Lower leg skin (tissue), 3 donors: Measurements from ENCODE around the gene BMP2K.

Experiments
- POLR2A ChIP-seq, 2 donors: fragments of 450-650 bp; IDR thresholded peaks; one replicate each; pipeline ENCODE4 v1.6.1; 2016 to 2017; ENCODE audit warnings: antibody characterized with exemption in 2 of 2, mild to moderate bottlenecking in 1 of 2, moderate library complexity in 1 of 2
- TF ChIP-seq, protein P1 (sequence below), 3 donors: fragments of 450-650 bp; IDR thresholded peaks; one replicate each; pipeline ENCODE4 v1.5.1; 2016; ENCODE audit warnings: antibody characterized with exemption in 3 of 3, mild to moderate bottlenecking in 3 of 3, moderate library complexity in 2 of 3

DNA sequence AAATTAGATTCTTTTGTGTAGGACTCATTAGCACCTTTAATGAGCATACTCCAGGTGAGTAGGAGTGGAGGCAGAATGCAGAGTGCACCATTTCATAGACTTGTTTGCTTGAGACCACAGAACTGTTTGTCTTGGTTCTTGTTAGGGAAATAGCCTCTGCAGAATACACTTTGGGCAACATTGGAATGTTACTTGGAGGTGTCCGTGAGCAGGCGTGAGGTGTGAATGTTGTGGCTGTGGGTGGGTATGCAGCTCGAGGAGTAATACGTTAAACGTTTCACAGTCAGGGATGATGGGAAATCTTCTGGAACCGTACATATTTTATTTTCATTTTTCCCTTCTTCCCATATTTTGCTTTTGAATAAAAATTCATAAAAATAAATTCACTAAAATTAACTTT is 131.5 kb downstream of the BMP2K start:
- TF ChIP-seq, protein P1, sequence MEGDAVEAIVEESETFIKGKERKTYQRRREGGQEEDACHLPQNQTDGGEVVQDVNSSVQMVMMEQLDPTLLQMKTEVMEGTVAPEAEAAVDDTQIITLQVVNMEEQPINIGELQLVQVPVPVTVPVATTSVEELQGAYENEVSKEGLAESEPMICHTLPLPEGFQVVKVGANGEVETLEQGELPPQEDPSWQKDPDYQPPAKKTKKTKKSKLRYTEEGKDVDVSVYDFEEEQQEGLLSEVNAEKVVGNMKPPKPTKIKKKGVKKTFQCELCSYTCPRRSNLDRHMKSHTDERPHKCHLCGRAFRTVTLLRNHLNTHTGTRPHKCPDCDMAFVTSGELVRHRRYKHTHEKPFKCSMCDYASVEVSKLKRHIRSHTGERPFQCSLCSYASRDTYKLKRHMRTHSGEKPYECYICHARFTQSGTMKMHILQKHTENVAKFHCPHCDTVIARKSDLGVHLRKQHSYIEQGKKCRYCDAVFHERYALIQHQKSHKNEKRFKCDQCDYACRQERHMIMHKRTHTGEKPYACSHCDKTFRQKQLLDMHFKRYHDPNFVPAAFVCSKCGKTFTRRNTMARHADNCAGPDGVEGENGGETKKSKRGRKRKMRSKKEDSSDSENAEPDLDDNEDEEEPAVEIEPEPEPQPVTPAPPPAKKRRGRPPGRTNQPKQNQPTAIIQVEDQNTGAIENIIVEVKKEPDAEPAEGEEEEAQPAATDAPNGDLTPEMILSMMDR (IDR thresholded peaks at IDR 0.05), result no peak
- TF ChIP-seq POLR2A (IDR thresholded peaks at IDR 0.05), result no peak
